HG03066 (cell line): ENCODE measurements around the gene PIM3.
"Not testable (repeated sequence)": the region's sequence is repeated elsewhere in the genome, so short reads cannot be mapped to it uniquely, and the experiment has no call there.

Experiments
- ATAC-seq: cut with Tn5 transposase; IDR thresholded peaks from one replicate; pipeline ENCODE4 v1.9.1; 2021; ENCODE audit warnings: low read depth; ENCODE audit not compliant: unreplicated experiment

PIM3 gene

DNA sequence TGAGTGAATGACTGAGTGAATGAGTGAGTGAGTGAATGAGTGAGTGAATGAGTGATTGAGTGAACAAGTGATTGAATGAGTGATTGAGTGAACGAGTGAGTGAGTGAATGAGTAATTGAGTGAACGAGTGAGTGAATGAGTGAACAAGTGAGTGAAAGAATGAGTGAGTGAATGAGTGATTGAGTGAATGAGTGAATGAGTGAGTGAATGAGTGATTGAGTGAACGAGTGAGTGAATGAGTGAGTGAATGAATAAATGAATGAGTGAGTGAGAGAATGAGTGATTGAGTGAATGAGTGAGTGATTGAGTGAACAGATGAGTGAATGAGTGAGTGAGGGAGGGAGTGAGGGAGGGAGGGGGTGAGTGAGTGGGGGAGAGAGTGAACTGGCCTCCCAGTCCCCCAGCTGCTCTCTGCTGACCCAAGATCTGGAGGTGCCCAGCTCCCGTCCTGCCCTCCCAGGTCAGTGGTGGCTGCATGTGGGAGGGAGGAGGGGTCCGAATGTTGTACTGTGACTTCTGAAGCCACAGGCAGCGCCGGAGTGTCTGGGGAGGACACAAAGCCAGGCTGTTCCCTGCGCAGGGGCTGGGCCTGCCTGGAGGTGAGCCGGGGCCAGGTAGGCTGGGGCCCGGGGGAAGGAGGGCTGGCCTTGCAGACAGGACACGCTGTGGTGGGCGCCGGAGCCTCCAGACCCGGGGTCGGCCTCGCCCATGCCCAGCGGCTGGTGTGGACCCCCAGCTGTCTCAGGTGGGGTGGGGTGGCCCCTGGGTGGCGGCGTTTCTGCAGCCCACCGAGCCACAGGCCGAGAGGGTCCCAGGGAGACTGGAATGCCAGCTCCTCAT is 17.8 kb upstream of the PIM3 start:
- ATAC-seq = no peak

- ATAC-seq = no peak
Observed at GRCh38 chr22:49943405-49943765, 17.2 kb upstream of the PIM3 start.

- ATAC-seq = no peak
Observed at GRCh38 chr22:49943771-49944398, 16.7 kb upstream of the PIM3 start.

DNA sequence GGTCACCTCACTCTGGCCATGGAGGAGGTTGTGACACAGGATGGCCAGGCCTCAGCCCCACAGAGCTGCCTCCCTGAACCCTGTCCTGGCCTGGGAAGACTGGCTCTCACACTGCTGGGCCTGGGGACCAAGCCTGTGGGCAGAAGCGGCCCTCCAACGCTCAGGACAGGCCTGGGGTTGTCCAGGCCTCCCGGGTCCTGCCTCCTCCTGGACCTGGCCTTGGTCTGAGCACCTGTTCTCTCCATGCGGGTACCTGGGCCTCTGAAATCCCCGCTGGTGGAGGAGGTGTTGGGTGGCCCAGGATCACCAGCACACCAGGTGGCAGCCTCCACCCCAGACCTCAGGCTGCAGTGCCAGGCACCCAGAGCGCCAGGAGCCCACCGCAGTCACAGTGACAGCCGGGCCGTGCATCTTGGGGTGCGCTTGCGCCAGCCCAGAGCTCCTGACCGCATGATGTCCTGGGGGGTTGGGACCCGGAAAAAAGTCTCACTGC is 16.1 kb upstream of the PIM3 start:
- no peak for ATAC-seq

DNA sequence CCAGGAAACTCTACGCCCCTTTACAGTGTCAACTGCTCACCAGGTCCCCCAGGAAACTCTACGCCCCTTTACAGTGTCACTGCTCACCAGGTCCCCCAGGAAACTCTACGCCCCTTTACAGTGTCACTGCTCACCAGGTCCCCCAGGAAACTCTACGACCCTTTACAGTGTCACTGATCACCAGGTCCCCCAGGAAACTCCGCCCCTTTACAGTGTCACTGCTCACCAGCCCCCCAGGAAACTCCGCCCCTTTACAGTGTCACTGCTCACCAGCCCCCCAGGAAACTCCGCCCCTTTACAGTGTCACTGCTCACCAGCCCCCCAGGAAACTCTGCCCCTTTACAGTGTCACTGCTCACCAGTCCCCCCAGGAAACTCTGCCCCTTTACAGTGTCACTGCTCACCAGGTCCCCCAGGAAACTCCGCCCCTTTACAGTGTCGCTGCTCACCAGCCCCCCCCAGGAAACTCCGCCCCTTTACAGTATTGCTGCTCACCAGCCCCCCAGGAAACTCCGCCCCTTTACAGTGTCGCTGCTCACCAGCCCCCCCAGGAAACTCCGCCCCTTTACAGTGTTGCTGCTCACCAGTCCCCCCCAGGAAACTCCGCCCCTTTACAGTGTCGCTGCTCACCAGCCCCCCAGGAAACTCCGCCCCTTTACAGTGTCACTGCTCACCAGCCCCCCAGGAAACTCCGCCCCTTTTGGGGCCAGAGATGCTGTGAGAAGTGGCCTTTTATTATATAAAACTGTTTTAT is 15.4 kb upstream of the PIM3 start:
- ATAC-seq = not testable (repeated sequence)

DNA sequence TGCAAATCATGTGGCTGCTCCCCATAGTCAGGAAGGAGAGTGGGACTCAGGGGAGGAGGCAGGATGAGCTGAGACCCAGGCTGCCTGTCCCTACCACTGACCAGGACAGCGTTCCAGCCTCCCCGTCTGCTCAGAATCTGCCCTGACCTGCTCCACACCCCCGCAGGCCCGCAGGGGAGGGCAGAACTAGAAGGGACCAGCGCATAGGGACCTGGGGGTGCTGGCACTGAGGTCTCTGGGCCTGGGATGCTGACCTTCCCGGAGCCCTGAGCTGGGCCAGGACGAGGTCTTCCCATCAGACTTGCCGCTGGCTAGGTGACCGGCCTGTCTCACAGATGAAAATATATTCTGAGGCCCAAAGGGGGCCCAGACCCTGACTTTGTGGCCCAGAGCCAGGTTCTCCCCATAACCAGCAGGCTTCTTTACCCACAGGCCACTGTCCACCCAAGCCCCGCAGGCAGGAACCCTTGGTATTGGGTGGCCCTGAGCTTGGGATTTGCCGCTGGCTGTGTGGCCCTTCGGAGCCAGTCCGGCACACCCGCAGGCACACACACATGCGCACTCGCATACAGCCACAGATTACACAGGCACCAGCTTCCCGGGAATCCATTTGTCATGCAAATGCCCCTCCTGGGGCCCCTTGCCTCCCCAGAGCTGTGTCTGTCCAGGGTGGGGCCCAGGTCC is 13.8 kb upstream of the PIM3 start:
- no peak for ATAC-seq

GRCh38 chr22:49947296-49947622 is 13.3 kb upstream of the PIM3 start:
- no peak for ATAC-seq

DNA sequence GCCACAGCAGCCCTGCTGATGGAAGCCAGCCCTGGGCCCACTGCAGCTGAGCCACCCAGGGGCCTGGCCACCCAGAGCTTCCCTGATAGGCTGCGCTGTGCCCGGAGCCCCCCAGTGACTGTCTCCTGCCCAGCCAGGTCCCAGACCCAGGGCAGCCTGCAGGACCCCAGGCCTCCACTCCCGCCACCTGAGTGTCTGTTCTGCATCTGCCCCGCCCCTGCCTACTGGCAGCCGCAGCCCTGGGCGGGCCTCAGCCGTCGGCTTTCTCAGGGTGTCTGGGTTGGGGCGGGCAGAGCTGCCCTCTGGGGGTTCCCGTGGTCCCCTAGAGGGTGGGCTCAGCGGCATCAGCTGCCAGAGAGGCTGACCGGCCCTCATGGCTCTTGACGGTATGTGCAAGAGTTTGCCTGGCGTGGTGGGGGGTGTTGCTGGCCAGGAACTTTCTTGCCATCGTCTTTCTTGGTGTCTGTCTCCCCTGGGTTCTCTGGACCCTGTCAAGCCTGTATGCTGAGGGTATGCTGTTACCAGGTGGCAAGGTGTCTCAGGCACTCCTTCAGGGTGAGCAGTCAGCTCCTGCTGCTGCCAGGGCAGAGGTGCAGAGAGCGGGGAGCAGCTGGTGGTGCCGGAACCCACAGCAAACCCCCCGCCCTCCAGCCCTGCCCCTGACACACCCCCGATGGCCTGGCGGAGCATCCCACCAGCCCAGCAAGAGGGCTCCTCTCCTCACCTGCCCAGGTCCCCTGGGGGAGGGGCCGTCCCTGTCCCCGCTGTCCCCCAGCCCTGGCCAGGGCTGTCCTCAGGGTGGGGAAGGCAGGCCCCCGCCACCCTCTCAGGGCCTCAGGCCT is 12.2 kb upstream of the PIM3 start:
- no peak for ATAC-seq

DNA sequence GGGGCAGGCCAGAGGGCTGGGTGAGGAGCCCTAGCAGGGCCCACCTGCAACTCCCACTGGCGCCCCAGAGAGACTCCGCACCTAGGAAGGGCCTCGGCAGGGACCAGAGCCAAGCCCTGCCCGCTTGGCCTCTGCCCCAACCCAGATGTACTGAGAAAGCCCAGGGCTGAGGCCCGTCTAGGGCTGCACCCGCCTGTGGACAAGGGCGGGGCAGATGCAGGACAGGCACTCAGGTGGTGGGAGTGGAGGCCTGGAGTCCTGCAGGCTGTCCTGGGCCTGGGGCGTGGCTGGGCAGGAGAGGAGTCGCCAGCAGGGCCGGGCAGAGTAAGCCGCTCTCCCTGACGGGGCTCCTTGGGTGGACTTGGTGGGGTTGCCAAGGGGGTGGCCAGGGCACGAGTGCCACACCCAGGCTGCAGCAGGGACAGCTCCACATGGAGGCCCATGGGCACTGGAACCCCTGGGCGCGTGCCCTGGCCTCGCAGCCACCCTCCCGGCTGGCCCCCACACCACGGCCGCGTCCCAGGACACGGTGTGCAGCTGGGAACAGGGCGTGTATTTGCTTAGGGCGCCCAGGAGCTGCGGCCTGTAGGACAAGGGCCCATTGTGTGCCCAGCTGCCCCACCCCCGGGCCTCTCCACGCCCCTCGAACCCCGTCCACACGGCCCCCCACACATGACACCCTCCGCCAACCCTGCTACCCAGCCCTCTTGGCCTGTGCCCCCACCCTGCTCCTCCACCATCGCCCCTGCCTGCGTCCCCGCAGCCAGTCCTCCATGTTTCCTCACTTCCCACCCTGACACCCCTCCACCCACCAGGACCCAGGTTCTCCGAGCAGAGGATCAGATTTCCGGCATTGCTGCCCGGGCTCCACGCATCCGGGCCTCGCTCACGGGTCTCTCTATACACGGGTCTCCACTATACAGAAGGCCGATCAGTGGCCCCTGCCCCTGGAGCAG is 11.3 kb upstream of the PIM3 start:
- ATAC-seq = no peak

DNA sequence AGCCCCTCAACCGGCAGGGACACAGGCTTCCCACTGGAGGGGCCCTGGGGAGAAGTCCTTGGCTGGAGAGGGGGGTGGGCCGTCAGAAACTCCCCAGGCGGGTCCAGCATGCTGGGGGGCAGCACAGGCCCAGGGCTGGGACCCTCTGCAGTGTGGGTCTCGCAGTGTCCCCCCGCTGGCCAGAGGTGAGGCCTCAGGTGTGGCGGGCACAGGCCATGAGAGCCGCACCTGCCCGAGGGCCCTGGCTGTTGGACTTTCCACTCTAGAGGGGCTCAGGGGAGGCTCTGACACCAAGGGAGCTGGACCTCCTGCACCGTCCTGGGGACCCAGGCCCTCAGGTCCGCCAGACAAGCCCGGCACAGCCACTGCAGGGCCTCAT is 10.7 kb upstream of the PIM3 start:
- ATAC-seq = no peak

DNA sequence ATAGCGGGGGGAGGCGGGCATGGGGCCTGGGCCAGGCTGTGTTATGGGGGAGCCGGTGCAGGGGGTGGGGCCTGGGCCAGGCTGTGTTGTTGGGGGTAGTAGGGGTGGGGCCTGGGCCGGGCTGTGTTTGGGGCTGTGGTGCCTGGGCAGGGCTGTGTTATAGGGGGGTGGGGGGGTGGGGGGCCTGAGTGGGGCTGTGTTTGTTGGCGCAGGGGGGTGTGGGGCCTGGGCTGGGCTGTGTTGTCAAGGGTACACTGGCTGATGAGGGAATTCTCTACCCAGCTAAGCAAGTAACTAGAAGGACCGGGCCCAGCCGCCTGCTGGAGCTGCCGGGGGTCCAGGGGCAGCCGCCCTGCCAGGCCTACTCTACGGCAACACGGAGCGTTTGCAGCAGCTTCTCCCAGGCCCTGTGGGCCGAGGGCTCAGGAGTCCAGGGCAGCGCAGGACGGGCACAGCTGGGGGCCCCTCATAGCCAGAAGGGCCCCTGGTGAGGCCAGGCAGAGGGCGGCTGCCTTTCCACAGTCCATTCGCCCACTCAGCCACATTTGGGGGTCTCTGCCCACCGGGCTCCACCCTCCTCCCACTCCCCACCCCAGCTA is 10.1 kb upstream of the PIM3 start:
- no peak for ATAC-seq

DNA sequence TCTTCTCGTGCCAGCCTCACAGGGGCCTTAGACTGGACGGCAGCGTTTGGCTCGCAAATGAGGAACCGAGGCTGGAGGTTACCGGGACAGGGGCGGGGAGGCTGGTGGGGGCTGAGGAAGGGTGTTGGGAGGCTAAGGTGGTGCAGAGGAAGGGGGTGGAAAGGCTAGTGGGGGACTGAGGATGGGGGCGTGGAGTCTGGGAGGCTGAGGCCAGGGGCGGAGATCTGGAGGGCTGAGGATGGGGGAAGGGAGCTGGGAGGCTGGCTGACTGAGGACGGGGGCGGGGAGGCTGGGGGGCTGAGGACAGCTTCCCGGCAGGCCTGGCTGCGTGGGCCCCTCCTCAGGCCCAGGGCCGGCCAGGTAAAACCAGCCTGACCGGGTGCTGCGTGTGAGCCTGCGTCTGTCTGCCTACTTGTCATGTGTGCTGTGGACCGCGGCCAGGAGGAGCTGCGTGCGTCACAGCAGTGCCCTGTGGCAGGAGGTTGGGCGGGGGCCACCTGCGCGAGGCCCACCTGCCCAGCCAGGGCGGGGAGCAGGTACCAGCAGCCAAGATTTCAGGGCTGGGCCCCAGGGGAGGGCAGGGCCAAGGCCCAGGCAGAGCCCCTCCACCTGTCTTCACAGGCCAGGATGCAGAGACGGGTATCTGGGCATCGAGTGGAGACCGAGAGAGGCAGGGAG is 9.4 kb upstream of the PIM3 start:
- no peak for ATAC-seq

GRCh38 chr22:49951678-49951985 is 8.9 kb upstream of the PIM3 start:
- ATAC-seq = no peak

- ATAC-seq = no peak
Observed at GRCh38 chr22:49951986-49952896, 8.3 kb upstream of the PIM3 start.

GRCh38 chr22:49953027-49953679 is 7.4 kb upstream of the PIM3 start:
- no peak for ATAC-seq

DNA sequence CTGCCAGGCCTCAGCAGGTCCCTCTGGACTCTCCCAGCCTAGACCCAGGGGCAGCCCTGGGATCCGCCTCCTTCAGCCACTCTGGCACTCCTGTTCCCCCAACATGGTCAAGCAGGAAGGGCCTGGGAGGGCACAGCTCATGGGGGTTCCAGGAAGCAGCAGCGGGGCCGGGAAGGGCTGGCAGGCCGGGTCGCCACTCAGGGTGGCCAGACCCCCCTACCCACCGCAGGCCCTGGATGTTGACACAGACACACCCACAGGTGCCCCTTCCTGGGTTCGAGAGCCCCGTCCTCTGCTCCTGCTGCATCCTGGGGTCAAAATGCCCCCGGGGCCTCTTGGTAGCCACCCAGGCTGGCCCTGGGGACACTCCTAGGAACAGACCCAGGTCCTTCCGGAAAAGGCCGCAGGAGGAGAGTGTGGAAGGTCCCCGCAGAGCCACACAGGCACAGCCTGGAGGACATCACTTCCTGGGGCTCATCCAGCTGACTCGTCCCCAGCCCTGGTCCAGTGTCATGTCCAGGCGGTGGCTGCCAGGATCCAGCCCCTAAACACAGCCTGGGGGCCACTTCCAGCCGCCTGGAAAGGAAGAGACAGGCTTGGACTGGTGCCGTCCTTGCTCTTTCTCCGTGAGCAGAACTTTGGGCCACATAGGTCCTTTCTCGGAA is 6.8 kb upstream of the PIM3 start:
- ATAC-seq = no peak
